ENCODE data around the gene C9orf153.
"Not testable (repeated sequence)": the region's sequence is repeated elsewhere in the genome, so short reads cannot be mapped to it uniquely, and the experiment has no call there.

Gene C9orf153

GRCh38 chr9:86202338-86202882 is 57.0 kb downstream of the C9orf153 start:
- DNase-seq (ENCODE audit: low read depth): peak; percentile 62
- TF ChIP-seq CTCF (conservative IDR thresholded peaks at IDR 0.05; ENCODE audit: control insufficient read depth, insufficient read depth, low read depth, low read length): peak; percentile 85
- no peak overlapping the region for H3K4me3 ChIP-seq (ENCODE audit: control insufficient read depth, low read depth, low read length)

GRCh38 chr9:86201474-86202337 is 57.8 kb downstream of the C9orf153 start:
- TF ChIP-seq CTCF (conservative IDR thresholded peaks at IDR 0.05; ENCODE audit: control insufficient read depth, insufficient read depth, low read depth, low read length): no peak
- H3K4me3 ChIP-seq (ENCODE audit: control insufficient read depth, low read depth, low read length): no peak overlapping the region
- no peak for DNase-seq (ENCODE audit: low read depth)

DNA sequence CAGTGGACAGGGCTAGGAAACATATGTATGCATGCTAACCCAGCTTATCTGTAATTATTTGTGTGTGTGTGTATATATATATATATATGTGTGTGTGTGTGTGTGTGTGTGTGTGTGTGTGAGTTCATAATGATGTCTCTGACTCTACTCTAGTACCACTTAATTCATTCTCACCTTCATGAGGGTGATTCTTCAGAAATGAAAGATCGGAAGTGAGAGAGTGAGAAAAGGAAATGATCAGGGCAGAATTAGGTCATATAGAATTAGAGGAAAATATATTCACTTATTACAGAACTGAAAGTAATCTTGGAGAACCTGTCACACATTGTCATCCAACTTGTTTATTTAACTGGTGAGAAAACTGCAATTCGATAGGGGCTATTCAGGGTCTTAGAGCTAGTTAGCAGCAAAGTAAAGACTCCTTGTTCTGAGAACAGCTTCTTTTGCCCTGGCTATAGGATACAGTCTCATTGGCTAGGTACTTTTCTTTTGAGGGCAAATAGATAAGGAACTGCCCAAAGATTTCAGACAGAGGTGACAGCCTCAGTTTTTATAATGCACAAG is 58.8 kb downstream of the C9orf153 start:
- DNase-seq (ENCODE audit: low read depth): no peak
- no peak overlapping the region for H3K4me3 ChIP-seq (ENCODE audit: control insufficient read depth, low read depth, low read length)
- TF ChIP-seq CTCF (conservative IDR thresholded peaks at IDR 0.05; ENCODE audit: control insufficient read depth, insufficient read depth, low read depth, low read length): no peak

GRCh38 chr9:86193088-86193487 is 66.4 kb downstream of the C9orf153 start:
- no peak overlapping the region for H3K4me3 ChIP-seq (ENCODE audit: control insufficient read depth, low read depth, low read length)
- no peak for TF ChIP-seq CTCF (conservative IDR thresholded peaks at IDR 0.05; ENCODE audit: control insufficient read depth, insufficient read depth, low read depth, low read length)
- DNase-seq (ENCODE audit: low read depth): no peak

- DNase-seq (ENCODE audit: low read depth): not testable (repeated sequence)
These were observed 68.8 kb downstream of the C9orf153 start for GRCh38 chr9:86190700-86191099.

GRCh38 chr9:86187121-86187520 is 72.3 kb downstream of the C9orf153 start:
- peak; percentile 3 for TF ChIP-seq CTCF (conservative IDR thresholded peaks at IDR 0.05; ENCODE audit: control insufficient read depth, insufficient read depth, low read depth, low read length)
- DNase-seq (ENCODE audit: low read depth): no peak
- no peak overlapping the region for H3K4me3 ChIP-seq (ENCODE audit: control insufficient read depth, low read depth, low read length)

More at GRCh38 chr9:86190700-86191099, 68.8 kb downstream of the C9orf153 start:
- H3K4me3 ChIP-seq (ENCODE audit: control insufficient read depth, low read depth, low read length): not testable (repeated sequence)

GRCh38 chr9:86186696-86187095 is 72.8 kb downstream of the C9orf153 start:
- TF ChIP-seq CTCF (conservative IDR thresholded peaks at IDR 0.05; ENCODE audit: control insufficient read depth, insufficient read depth, low read depth, low read length): no peak
- H3K4me3 ChIP-seq (ENCODE audit: control insufficient read depth, low read depth, low read length): no peak overlapping the region
- DNase-seq (ENCODE audit: low read depth): no peak
